ENCODE data around the gene TNFAIP1. TPM values are rescaled to one million over a fixed set of nuclear protein-coding genes. Genes with fewer than 3 reads are reported as not detected.

Gene TNFAIP1
- total and polyA plus RNA-seq, 8 donors, result 1.7 to 50.4 (median 20.3) TPM

- TF ChIP-seq EP300 (IDR thresholded peaks at IDR 0.05) (no peak), CTCF (IDR thresholded peaks at IDR 0.05) (no peak), POLR2A (IDR thresholded peaks at IDR 0.05) (no peak), POLR2AphosphoS5 (IDR thresholded peaks at IDR 0.05) (no peak)
- Histone ChIP-seq H3K36me3 (peaks cover 27 to 53% (median 51%) of the 10 kb centered on the region in 4 donors), H3K27me3 (no peaks in the 10 kb centered on the region), H3K9me3 (no peaks in the 10 kb centered on the region), H3K4me1 (peaks cover 25 to 46% (median 38%) of the 10 kb centered on the region in 4 donors), H3K4me3 (no peak overlapping the region), H3K27ac (no peak overlapping the region)
- peak in 1 of 2 donors; percentile 14 for DNase-seq
- intact Hi-C loops (cut with DNase I; ENCODE audit: low total_unique reads), result no loop called here
- WGBS, 5 donors, result 84 to 88% (median 86%) methylated on average over 6 of the region's 6 CpGs
Measured at GRCh38 chr17:28331891-28332420, 3.6 kb upstream of the TNFAIP1 start.

DNA sequence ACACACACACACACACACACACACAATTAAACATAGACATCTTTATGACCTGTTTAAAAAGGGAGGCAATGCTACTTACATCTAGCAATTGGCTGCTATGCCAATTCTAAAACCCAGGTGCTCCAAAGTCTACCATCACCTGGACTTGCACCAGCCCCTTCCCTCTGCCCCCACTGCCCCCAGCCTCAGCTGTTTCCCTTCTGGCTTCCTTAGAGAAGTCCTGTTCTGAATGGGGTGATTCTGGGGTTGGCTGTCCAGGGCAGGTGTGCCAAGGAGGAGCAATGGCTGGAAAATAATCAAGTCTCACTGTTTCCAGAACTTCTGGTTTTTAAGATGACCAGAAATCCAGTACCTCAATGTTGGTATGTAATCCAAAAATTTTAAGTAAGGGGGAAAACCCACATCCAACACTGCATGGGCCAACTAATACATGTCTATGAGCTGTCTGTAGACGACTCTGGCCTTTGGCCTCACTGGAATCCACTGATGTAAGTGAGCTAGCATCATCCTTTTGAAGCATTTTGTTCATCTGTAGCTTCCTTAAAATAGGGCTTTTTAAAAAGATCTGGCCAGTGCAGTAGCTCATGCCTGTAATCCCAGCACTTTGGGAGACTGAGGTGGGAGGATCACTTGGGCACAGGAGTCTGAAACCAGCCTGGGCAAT, 2.3 kb upstream of the TNFAIP1 start:
- peak overlapping the region in 1 of 5 donors; percentile 94 for H3K27ac ChIP-seq
- 62 to 76% (median 71%) methylated on average over 1 of the region's 1 CpG for WGBS, 5 donors

DNA sequence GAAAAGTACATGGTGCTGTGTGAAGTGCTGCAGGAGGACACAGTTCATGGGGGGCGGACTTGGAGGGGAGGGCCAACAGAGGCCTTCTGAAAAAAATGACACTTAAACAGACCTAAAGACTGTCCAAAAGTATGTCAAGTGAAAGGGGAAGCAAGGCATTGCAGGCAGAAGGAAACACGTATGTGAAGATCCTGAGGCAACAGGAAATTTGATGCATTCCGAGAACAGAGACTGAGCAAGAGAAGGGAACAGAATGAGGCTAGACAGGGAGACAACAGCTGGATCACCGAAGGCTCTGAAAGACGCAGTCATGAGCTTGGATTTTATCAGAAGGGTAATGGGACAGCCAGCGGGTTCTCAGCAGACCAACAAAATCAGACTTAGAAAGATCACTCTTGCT, 1.4 kb upstream of the TNFAIP1 start:
- peak overlapping the region; percentile 68 to 96 (median 86) for H3K4me3 ChIP-seq
- no peaks in the 10 kb centered on the region for H3K9me3 ChIP-seq
- H3K4me1 ChIP-seq, result peaks cover 39 to 63% (median 56%) of the 10 kb centered on the region in 4 donors
- no peak for DNase-seq
- H3K27ac ChIP-seq, result peak overlapping the region; percentile 23 to 97 (median 94)
- H3K36me3 ChIP-seq, result peaks cover 14 to 31% (median 30%) of the 10 kb centered on the region in 4 donors
- H3K27me3 ChIP-seq, result no peaks in the 10 kb centered on the region
- intact Hi-C loops (cut with DNase I; ENCODE audit: low total_unique reads), result no loop called here
- TF ChIP-seq POLR2AphosphoS5 (IDR thresholded peaks at IDR 0.05) (no peak), POLR2A (IDR thresholded peaks at IDR 0.05) (no peak), EP300 (IDR thresholded peaks at IDR 0.05) (no peak), CTCF (IDR thresholded peaks at IDR 0.05) (no peak)
- 28 to 50% (median 37%) methylated on average over 6 of the region's 6 CpGs for WGBS, 5 donors

More for the DNA sequence above, 2.3 kb upstream of the TNFAIP1 start:
- no peak for DNase-seq
- H3K36me3 ChIP-seq, result peaks cover 21 to 40% (median 38%) of the 10 kb centered on the region in 4 donors
- TF ChIP-seq EP300 (IDR thresholded peaks at IDR 0.05), result no peak
- TF ChIP-seq POLR2AphosphoS5 (IDR thresholded peaks at IDR 0.05), result no peak
- TF ChIP-seq POLR2A (IDR thresholded peaks at IDR 0.05), result no peak
- TF ChIP-seq CTCF (IDR thresholded peaks at IDR 0.05), result no peak
- intact Hi-C loops (cut with DNase I; ENCODE audit: low total_unique reads), result no loop called here
- no peaks in the 10 kb centered on the region for H3K27me3 ChIP-seq
- no peaks in the 10 kb centered on the region for H3K9me3 ChIP-seq
- peak overlapping the region in 1 of 4 donors; percentile 95 for H3K4me3 ChIP-seq
- peaks cover 35 to 55% (median 49%) of the 10 kb centered on the region in 4 donors for H3K4me1 ChIP-seq

- WGBS, 5 donors, result 5 to 16% (median 6%) methylated on average over 9 to 18 of the region's 18 CpGs
- TF ChIP-seq EP300 (IDR thresholded peaks at IDR 0.05), result no peak
- no peak for TF ChIP-seq POLR2AphosphoS5 (IDR thresholded peaks at IDR 0.05)
- no peak for TF ChIP-seq CTCF (IDR thresholded peaks at IDR 0.05)
- TF ChIP-seq POLR2A (IDR thresholded peaks at IDR 0.05), result no peak
- Histone ChIP-seq H3K9me3 (no peaks in the 10 kb centered on the region), H3K27me3 (no peaks in the 10 kb centered on the region), H3K4me1 (peaks cover 39 to 69% (median 57%) of the 10 kb centered on the region in 4 donors), H3K27ac (peak overlapping the region; percentile 92 to 97 (median 94)), H3K4me3 (peak overlapping the region; percentile 68 to 96 (median 86)), H3K36me3 (peaks cover 9 to 31% (median 30%) of the 10 kb centered on the region in 4 donors)
- DNase-seq, result peak in 1 of 2 donors; percentile 34
- intact Hi-C loops (cut with DNase I; ENCODE audit: low total_unique reads), result no loop called here
Measured at GRCh38 chr17:28334666-28335200, 828 bp upstream of the TNFAIP1 start.
